Keratinocyte (primary cell): ENCODE measurements around the gene CDH18.

ENCODE experiments used
- EZH2 ChIP-seq: IDR thresholded peaks from one replicate; pipeline ENCODE4 v1.6.1; 2012; ENCODE audit warnings: inconsistent platforms, mild to moderate bottlenecking, low read length, moderate library complexity
- TF ChIP-seq, protein P1 (sequence below), 3 experiments: IDR thresholded peaks in 1 of 3; conservative IDR thresholded peaks in 1 of 3; optimal IDR thresholded peaks in 1 of 3; 2 replicates in 2 of 3; 3 replicates in 1 of 3; pipeline versions ENCODE3 to v1.5.1; 2011; ENCODE audit warnings: low read length in 3 of 3, mild to moderate bottlenecking in 3 of 3, moderate library complexity in 2 of 3, control low read depth in 1 of 3, inconsistent platforms in 1 of 3; ENCODE audit not compliant: insufficient read depth in 2 of 3; ENCODE audit errors: extremely low read depth in 1 of 3

DNA sequence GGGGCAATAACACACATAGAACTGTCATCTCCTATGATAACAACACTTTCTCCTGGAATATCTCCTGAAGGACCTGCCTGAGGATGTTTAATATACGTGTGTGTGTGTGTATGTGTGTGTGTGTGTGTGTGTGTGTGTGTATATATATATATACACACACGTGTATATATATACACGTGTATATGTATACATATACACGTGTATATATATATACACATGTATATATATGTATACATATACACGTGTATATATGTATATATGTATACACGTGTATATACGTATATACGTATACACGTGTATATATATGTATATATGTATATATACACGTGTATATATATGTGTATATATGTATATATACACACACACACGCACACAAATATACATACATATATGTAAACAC lies 27.5 kb downstream of the CDH18 start:
- TF ChIP-seq, protein P1, sequence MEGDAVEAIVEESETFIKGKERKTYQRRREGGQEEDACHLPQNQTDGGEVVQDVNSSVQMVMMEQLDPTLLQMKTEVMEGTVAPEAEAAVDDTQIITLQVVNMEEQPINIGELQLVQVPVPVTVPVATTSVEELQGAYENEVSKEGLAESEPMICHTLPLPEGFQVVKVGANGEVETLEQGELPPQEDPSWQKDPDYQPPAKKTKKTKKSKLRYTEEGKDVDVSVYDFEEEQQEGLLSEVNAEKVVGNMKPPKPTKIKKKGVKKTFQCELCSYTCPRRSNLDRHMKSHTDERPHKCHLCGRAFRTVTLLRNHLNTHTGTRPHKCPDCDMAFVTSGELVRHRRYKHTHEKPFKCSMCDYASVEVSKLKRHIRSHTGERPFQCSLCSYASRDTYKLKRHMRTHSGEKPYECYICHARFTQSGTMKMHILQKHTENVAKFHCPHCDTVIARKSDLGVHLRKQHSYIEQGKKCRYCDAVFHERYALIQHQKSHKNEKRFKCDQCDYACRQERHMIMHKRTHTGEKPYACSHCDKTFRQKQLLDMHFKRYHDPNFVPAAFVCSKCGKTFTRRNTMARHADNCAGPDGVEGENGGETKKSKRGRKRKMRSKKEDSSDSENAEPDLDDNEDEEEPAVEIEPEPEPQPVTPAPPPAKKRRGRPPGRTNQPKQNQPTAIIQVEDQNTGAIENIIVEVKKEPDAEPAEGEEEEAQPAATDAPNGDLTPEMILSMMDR (optimal IDR thresholded peaks at IDR 0.05 in 1 of 3, IDR thresholded peaks at IDR 0.05 in 1 of 3, conservative IDR thresholded peaks at IDR 0.05 in 1 of 3; ENCODE audit: extremely low read depth in 1 of 3, insufficient read depth in 2 of 3, low read length in 3 of 3) = no peak
- TF ChIP-seq EZH2 = no peak
